K562 (cell line): Measurements from ENCODE around the gene CREM. TPM values are rescaled to one million over a fixed set of nuclear protein-coding genes. Genes with fewer than 3 reads are reported as not detected.

ENCODE experiments used
- CEBPB ChIP-seq: fragments of 450-650 bp; IDR thresholded peaks from 2 replicates; pipeline ENCODE4 v1.6.1; 2016; ENCODE audit warnings: missing genetic modification characterization, missing compliant biosample characterization
- FOXJ3 ChIP-seq: sonication (generic); formaldehyde crosslinking; IDR thresholded peaks from 2 replicates; pipeline ENCODE4 v1.4.0; 2020; ENCODE audit warnings: mild to moderate bottlenecking, missing genetic modification reagents
- STAT5A ChIP-seq: IDR thresholded peaks from 2 replicates; pipeline ENCODE4 v1.6.1; 2012; ENCODE audit warnings: low read length, inconsistent platforms, borderline replicate concordance
- polyA plus RNA-seq, 8 experiments: library from polyadenylated mRNA; depleted of rRNA in 4 of 8; stranded (reverse) in 5 of 8; unstranded in 3 of 8; fragments of >200 nt; fragmentation: Nextera tagmentation in 2 of 8; fragmentation: Illumina TruSeq in 1 of 8; extraction: Ambion mirVana in 2 of 8; extraction: Trizol in 1 of 8; gene quantifications; 2 replicates each; pipeline versions ENCODE4 v1.2.1 to v1.2.3, GENCODE V29; 2011 to 2014; ENCODE audit warnings: inconsistent platforms in 1 of 8, missing spikeins in 1 of 8
- total RNA-seq, 7 experiments: library from RNA; depleted of rRNA in 6 of 7; stranded (reverse); fragments of >200 nt in 6 of 7; fragmentation: Illumina TruSeq in 2 of 7; extraction: Trizol in 2 of 7; gene quantifications; 2 replicates each; pipeline versions ENCODE4 v1.2.1 to v1.2.3, GENCODE V29; 2011 to 2021; ENCODE audit warnings: low replicate concordance in 1 of 7
- TF ChIP-seq, protein P1 (sequence below): fragments of 200-600 bp; sonication (generic); IDR thresholded peaks from one replicate; pipeline ENCODE4 v1.6.1; 2012; ENCODE audit warnings: mild to moderate bottlenecking, low read depth, low read length, inconsistent platforms
- TF ChIP-seq, protein P2 (sequence below), 2 experiments: fragments of 450-650 bp; IDR thresholded peaks; 2 replicates each; pipeline ENCODE4 v1.6.1; 2016; ENCODE audit warnings: mild to moderate bottlenecking in 2 of 2, borderline replicate concordance in 1 of 2, low read depth in 1 of 2, moderate library complexity in 1 of 2

The CREM gene
- total and polyA plus RNA-seq, 9 of the 15 experiments (the other 6 are each of a cell fraction or from before 2014, with no cell fraction given) = 39.1 to 70.2 (median 48.3) TPM

DNA sequence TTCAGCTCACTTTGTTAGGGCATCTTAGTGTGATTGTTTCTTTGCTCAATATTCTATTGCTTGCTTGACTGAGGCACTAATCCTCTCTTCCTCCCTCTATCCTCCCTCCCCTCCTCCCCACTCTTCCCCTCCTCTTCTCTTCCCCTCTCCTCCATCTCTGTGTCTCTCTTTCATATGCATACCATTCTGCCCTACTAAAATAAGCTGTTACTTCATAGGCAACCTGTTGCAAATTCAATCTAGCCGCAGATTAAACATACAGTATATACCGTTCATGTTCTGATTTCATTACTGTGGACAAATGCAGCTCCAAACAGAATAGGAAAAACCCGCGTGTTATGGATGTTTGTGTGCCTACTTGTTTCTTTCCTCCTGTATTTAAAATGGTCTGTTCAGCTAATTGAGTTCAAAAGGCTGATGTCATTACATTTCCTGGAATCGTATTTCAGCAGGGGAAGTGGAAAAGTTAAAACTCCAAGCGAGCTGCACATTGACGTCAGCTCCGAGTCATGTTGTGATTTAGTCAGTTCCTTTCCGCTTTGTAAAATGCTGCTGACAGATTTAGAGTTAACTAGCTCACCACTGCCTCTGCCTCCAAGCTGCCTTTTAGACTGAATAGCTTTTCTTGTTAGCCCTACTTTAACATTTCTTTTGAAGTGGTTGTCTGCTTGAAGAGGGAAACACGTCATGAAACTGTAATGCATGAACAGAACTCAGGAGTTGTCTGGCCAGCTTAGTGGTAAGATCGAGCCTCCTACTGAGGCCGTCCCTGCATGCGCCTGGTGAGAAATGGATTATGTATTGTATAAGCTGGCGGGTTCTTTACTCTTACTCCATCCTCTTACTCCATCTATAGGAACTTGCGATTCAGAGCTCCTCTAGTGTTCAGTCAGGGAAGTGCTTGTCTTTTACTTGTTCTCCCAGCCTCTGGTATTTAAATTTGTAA is 69.0 kb downstream of the CREM start (continued):
- TF ChIP-seq, protein P1, sequence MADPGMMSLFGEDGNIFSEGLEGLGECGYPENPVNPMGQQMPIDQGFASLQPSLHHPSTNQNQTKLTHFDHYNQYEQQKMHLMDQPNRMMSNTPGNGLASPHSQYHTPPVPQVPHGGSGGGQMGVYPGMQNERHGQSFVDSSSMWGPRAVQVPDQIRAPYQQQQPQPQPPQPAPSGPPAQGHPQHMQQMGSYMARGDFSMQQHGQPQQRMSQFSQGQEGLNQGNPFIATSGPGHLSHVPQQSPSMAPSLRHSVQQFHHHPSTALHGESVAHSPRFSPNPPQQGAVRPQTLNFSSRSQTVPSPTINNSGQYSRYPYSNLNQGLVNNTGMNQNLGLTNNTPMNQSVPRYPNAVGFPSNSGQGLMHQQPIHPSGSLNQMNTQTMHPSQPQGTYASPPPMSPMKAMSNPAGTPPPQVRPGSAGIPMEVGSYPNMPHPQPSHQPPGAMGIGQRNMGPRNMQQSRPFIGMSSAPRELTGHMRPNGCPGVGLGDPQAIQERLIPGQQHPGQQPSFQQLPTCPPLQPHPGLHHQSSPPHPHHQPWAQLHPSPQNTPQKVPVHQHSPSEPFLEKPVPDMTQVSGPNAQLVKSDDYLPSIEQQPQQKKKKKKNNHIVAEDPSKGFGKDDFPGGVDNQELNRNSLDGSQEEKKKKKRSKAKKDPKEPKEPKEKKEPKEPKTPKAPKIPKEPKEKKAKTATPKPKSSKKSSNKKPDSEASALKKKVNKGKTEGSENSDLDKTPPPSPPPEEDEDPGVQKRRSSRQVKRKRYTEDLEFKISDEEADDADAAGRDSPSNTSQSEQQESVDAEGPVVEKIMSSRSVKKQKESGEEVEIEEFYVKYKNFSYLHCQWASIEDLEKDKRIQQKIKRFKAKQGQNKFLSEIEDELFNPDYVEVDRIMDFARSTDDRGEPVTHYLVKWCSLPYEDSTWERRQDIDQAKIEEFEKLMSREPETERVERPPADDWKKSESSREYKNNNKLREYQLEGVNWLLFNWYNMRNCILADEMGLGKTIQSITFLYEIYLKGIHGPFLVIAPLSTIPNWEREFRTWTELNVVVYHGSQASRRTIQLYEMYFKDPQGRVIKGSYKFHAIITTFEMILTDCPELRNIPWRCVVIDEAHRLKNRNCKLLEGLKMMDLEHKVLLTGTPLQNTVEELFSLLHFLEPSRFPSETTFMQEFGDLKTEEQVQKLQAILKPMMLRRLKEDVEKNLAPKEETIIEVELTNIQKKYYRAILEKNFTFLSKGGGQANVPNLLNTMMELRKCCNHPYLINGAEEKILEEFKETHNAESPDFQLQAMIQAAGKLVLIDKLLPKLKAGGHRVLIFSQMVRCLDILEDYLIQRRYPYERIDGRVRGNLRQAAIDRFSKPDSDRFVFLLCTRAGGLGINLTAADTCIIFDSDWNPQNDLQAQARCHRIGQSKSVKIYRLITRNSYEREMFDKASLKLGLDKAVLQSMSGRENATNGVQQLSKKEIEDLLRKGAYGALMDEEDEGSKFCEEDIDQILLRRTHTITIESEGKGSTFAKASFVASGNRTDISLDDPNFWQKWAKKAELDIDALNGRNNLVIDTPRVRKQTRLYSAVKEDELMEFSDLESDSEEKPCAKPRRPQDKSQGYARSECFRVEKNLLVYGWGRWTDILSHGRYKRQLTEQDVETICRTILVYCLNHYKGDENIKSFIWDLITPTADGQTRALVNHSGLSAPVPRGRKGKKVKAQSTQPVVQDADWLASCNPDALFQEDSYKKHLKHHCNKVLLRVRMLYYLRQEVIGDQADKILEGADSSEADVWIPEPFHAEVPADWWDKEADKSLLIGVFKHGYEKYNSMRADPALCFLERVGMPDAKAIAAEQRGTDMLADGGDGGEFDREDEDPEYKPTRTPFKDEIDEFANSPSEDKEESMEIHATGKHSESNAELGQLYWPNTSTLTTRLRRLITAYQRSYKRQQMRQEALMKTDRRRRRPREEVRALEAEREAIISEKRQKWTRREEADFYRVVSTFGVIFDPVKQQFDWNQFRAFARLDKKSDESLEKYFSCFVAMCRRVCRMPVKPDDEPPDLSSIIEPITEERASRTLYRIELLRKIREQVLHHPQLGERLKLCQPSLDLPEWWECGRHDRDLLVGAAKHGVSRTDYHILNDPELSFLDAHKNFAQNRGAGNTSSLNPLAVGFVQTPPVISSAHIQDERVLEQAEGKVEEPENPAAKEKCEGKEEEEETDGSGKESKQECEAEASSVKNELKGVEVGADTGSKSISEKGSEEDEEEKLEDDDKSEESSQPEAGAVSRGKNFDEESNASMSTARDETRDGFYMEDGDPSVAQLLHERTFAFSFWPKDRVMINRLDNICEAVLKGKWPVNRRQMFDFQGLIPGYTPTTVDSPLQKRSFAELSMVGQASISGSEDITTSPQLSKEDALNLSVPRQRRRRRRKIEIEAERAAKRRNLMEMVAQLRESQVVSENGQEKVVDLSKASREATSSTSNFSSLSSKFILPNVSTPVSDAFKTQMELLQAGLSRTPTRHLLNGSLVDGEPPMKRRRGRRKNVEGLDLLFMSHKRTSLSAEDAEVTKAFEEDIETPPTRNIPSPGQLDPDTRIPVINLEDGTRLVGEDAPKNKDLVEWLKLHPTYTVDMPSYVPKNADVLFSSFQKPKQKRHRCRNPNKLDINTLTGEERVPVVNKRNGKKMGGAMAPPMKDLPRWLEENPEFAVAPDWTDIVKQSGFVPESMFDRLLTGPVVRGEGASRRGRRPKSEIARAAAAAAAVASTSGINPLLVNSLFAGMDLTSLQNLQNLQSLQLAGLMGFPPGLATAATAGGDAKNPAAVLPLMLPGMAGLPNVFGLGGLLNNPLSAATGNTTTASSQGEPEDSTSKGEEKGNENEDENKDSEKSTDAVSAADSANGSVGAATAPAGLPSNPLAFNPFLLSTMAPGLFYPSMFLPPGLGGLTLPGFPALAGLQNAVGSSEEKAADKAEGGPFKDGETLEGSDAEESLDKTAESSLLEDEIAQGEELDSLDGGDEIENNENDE = no peak
- peak; percentile 67; the same call in 1 of the 2 replicates for TF ChIP-seq STAT5A
- TF ChIP-seq CEBPB (tag) = peak; percentile 64
- TF ChIP-seq, protein P2, sequence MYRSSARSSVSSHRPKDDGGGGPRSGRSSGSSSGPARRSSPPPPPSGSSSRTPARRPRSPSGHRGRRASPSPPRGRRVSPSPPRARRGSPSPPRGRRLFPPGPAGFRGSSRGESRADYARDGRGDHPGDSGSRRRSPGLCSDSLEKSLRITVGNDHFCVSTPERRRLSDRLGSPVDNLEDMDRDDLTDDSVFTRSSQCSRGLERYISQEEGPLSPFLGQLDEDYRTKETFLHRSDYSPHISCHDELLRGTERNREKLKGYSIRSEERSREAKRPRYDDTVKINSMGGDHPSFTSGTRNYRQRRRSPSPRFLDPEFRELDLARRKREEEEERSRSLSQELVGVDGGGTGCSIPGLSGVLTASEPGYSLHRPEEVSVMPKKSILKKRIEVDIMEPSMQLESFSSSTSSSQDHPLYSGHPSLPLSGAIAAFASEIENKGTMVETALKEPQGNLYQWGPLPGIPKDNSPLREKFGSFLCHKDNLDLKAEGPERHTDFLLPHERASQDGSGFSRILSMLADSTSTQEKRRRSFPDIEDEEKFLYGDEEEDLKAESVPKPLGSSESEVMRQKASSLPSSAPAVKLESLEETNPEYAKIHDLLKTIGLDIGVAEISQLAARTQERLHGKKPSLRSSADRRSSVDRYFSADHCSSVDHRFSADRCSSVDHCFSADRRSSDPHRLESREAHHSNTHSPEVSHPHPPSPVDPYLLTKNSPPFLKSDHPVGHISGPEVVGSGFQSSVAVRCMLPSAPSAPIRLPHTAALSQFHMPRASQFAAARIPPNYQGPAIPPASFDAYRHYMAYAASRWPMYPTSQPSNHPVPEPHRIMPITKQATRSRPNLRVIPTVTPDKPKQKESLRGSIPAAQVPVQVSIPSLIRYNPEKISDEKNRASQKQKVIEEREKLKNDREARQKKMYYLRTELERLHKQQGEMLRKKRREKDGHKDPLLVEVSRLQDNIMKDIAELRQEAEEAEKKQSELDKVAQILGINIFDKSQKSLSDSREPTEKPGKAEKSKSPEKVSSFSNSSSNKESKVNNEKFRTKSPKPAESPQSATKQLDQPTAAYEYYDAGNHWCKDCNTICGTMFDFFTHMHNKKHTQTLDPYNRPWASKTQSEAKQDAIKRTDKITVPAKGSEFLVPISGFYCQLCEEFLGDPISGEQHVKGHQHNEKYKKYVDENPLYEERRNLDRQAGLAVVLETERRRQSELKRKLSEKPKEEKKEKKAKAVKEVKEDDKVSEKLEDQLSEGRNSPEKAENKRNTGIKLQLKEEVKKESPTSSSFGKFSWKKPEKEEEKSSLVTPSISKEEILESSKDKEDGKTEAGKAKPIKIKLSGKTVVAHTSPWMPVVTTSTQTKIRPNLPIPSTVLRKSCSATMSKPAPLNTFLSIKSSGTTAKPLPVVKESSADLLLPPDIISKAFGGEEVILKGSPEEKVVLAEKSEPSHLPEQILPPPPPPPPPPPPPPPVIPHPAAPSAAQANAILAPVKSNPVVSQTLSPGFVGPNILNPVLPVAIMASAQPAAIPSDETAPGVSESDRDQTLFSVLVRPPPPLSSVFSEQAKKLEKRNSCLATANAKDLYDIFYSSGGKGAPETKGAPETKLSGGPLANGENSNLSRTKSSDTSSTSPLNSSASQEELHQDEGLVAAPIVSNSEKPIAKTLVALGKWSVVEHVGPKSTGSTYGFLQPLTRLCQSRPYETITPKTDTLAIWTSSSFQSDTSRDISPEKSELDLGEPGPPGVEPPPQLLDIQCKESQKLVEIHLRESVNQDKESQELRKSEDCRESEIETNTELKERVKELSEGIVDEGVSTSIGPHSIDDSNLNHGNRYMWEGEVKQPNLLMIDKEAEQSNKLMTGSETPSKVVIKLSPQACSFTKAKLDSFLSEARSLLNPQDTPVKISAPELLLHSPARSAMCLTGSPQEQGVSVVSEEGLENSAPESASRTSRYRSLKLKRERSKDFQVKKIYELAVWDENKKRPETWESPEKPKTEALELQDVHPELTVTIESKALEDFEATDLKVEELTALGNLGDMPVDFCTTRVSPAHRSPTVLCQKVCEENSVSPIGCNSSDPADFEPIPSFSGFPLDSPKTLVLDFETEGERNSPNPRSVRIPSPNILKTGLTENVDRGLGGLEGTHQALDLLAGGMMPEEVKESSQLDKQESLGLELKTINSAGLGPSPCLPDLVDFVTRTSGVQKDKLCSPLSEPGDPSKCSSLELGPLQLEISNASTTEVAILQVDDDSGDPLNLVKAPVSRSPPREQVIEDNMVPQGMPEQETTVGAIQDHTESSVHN (IDR thresholded peaks at IDR 0.05; ENCODE audit: borderline replicate concordance in 1 of 2, low read depth in 1 of 2) = peak in 1 of 2 experiments; percentile 90; a peak in 2 of 4 replicates
- no peak for TF ChIP-seq FOXJ3 (CRISPR knock-in tag)
